DOHH2 (cell line): Measurements from ENCODE around the gene ABCA2.

Experiments used
- H3F3A ChIP-seq: fragments of 200-600 bp; sonication (generic), shearing (Covaris generic); 2 replicates; pipeline ENCODE4 v1.6.0; 2016; ENCODE audit warnings: antibody characterized with exemption, mild to moderate bottlenecking; ENCODE audit not compliant: control insufficient read depth, insufficient read depth
- H3K27ac ChIP-seq: fragments of 200-600 bp; sonication (generic); 2 replicates; pipeline ENCODE4 v1.5.1; 2014; ENCODE audit warnings: low read depth, mild to moderate bottlenecking, low read length, moderate library complexity
- H3K27me3 ChIP-seq: fragments of 200-600 bp; sonication (generic); 2 replicates; pipeline ENCODE4 v1.6.1; 2014; ENCODE audit warnings: mild to moderate bottlenecking, low read length, mixed read lengths; ENCODE audit not compliant: control insufficient read depth
- H3K36me3 ChIP-seq: fragments of 200-600 bp; sonication (generic); 2 replicates; pipeline ENCODE4 v1.6.1; 2014; ENCODE audit warnings: mild to moderate bottlenecking, low read length, moderate library complexity, mixed read lengths; ENCODE audit not compliant: control insufficient read depth
- H3K4me1 ChIP-seq: fragments of 200-600 bp; sonication (generic); 2 replicates; pipeline ENCODE4 v1.6.1; 2014; ENCODE audit warnings: mild to moderate bottlenecking, low read length, mixed read lengths; ENCODE audit not compliant: control insufficient read depth
- H3K4me2 ChIP-seq: fragments of 200-600 bp; sonication (generic); 2 replicates; pipeline ENCODE4 v1.6.0; 2014; ENCODE audit warnings: mild to moderate bottlenecking, low read length, moderate library complexity
- H3K4me3 ChIP-seq: fragments of 200-600 bp; sonication (generic); 2 replicates; pipeline ENCODE4 v1.5.1; 2014; ENCODE audit warnings: mild to moderate bottlenecking, low read length, mixed read lengths
- H3K79me2 ChIP-seq: fragments of 200-600 bp; sonication (generic); 2 replicates; pipeline ENCODE4 v1.6.1; 2014; ENCODE audit warnings: mild to moderate bottlenecking, low read length, mixed read lengths; ENCODE audit not compliant: control insufficient read depth
- H3K9me2 ChIP-seq: fragments of 200-600 bp; sonication (generic); replicated peaks from 2 replicates; pipeline ENCODE4 v1.6.1; 2014; ENCODE audit warnings: mild to moderate bottlenecking, low read length, mixed read lengths; ENCODE audit not compliant: control insufficient read depth
- H3K9me3 ChIP-seq: fragments of 200-600 bp; sonication (generic); 2 replicates; pipeline ENCODE4 v1.6.1; 2014; ENCODE audit warnings: antibody characterized with exemption, low read length, mixed read lengths; ENCODE audit not compliant: control insufficient read depth, insufficient read depth
- H4K20me1 ChIP-seq: fragments of 200-600 bp; sonication (generic); 2 replicates; pipeline ENCODE4 v1.6.0; 2014; ENCODE audit warnings: low read depth, mild to moderate bottlenecking, antibody characterized with exemption, low read length, moderate library complexity; ENCODE audit not compliant: control insufficient read depth, insufficient read depth
- CTCF ChIP-seq: fragments of 200-600 bp; sonication (generic); IDR thresholded peaks from one replicate; pipeline ENCODE4 v1.5.1; 2014; ENCODE audit warnings: antibody characterized with exemption, mild to moderate bottlenecking, low read depth, low read length; ENCODE audit not compliant: poor library complexity, severe bottlenecking
- EZH2phosphoT487 ChIP-seq: fragments of 200-600 bp; sonication (generic); IDR thresholded peaks from 2 replicates; pipeline ENCODE4 v1.6.1; 2017; ENCODE audit warnings: borderline replicate concordance, mild to moderate bottlenecking, antibody characterized with exemption, low read length, moderate library complexity, mixed read lengths

The ABCA2 gene

DNA sequence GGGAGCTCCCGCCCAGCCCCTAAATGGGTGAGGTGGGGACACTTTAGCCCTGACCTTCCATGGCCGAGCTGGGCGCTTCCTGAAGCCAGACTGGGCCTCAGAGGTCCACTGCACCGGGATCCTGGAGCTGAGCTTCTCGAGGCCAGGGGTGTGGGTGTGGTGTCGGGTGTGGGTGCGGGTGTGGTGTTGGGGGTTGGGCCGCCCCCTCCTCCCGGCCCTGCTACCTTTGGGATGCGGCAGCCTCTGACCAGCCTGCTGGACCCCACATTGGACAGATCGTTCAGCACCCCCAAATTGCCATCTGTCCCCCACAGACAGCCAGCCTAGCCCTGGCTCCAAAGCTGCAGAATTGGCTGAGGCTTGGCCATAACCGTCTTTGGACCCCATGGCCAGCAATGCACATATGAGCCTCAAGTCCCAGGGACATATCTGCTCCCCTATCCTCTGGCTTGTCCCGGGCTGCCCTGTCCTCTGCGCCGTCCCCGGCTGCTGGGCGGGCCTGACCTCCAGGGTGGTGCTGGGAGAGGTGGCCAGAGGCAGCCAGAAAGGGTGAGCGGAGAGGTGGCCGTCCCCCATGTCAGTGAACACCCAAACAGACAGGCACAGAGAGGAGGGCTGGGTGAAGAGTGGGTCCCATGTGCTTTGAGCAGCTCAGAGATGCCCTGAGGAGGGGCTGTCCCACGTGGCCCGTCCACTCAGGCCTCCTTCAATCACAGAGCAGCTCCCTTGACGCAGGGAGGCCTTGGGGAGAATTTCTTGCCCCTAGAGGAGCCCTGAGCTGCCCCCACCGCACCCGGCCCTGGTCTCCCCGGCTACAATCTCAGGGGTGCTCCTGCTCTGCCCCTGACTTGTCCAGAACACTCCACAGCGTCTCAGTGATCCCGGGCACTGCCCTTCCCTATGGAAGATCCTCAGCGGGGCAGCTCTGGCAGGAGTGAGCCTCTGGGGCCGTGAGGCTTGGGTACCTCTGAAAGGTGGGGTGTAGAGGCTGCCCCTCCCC is 54.1 kb downstream of the ABCA2 start:
- Histone ChIP-seq H3K27me3 (no peaks in the 10 kb centered on the region), H3K4me1 (no peaks in the 10 kb centered on the region; the same call in 1 of the 2 replicates), H3K9me3 (no peaks in the 10 kb centered on the region), H3K27ac (no peak overlapping the region), H4K20me1 (no peaks in the 10 kb centered on the region), H3K4me2 (no peak overlapping the region), H3F3A (no peaks in the 10 kb centered on the region), H3K9me2 (no peaks in the 10 kb centered on the region), H3K4me3 (no peak overlapping the region), H3K79me2 (no peaks in the 10 kb centered on the region), H3K36me3 (no peaks in the 10 kb centered on the region)
- TF ChIP-seq EZH2phosphoT487 (no peak), CTCF (no peak)

GRCh38 chr9:136972743-136973142 is 55.3 kb downstream of the ABCA2 start:
- Histone ChIP-seq H3K4me3 (no peak overlapping the region), H3F3A (no peaks in the 10 kb centered on the region), H4K20me1 (no peaks in the 10 kb centered on the region), H3K4me2 (no peak overlapping the region), H3K79me2 (no peaks in the 10 kb centered on the region), H3K27ac (no peak overlapping the region), H3K27me3 (no peaks in the 10 kb centered on the region), H3K4me1 (no peaks in the 10 kb centered on the region; the same call in 1 of the 2 replicates), H3K9me2 (no peaks in the 10 kb centered on the region), H3K36me3 (no peaks in the 10 kb centered on the region), H3K9me3 (no peaks in the 10 kb centered on the region)
- TF ChIP-seq EZH2phosphoT487 (no peak), CTCF (no peak)

DNA sequence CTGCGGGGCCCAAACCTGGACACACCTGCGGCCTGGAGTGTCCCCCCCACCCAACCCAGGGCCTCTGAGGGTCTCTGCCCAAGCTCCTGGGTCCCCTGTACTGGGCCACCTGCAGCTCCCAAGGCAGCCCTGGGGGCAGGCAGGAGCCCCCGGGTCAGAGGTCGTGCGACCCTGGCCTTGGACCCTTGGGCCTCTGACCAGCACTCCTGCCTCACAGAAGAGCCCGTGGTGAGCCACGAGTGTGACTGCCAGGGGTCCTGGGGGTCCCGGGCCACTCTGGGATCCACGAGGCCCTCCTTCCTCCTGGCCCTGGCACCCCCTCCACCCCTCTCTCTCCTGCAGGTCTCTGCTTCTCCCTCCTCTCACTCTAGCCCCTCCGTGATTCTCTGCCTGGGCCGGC is 55.7 kb downstream of the ABCA2 start:
- Histone ChIP-seq H4K20me1 (no peaks in the 10 kb centered on the region), H3K4me1 (no peaks in the 10 kb centered on the region; the same call in 1 of the 2 replicates), H3K27me3 (no peaks in the 10 kb centered on the region), H3K27ac (no peak overlapping the region), H3K9me3 (no peaks in the 10 kb centered on the region), H3K4me2 (no peak overlapping the region), H3K79me2 (no peaks in the 10 kb centered on the region), H3F3A (no peaks in the 10 kb centered on the region), H3K9me2 (no peaks in the 10 kb centered on the region), H3K36me3 (no peaks in the 10 kb centered on the region), H3K4me3 (no peak overlapping the region)
- no peak for TF ChIP-seq EZH2phosphoT487
- TF ChIP-seq CTCF, result no peak
